Activated T-cell treated with anti-CD3 and anti-CD28 coated beads, Interleukin-2, amount 50 U/mL, for 1 hour (primary cell): ENCODE results near the gene CFAP100.

Experiments
- DNase-seq: peaks from one replicate; pipeline ENCODE4 v3.0.0-alpha.2; 2020

The CFAP100 gene

DNA sequence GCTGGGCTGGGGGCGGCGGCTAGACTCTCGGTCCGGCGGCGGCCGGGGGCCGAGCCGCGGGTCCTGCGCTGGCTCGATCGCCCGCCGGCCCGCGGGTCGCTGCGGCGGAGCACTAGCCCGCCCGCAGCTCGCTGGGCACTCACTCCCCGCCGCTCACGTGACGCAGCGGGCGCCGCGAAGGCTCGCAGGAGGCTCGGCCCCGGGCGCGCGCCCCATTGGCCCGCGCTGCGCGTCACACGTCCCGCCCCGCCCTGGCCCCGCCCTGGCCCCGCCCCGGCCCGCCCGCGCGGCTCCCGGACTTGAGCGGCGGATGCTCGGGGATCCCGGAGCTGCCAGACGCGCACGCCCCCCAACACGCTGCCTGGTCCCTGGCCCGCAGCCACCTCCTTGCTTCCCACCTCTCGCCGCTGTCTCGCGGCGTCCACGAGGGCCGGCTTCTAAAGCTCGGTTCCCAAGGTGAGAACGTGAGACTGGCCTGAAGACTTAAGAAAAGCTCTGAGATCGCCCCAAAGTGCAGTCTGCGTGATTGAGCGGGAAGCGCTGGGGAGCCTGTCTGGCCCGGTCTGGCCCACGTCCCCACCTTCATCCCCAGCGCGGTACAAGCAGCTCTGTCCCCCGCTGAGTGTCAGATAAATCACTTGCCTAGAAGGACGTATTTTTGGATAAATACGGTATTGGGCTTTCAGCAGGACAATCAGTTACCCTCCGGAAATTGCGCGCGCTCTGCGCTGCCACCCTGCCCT lies 37.2 kb upstream of the CFAP100 start, which contains the start of gene KLF15:
Gene KLF15, minus strand, starts transcription at position 114 of the 743 bp plus-strand sequence. CDS start 4,486 bp downstream, outside the sequence.
- peak; percentile 86 for DNase-seq

GRCh38 chr3:126358038-126358815 lies 36.5 kb upstream of the CFAP100 start:
- no peak for DNase-seq

GRCh38 chr3:126358816-126359181 lies 35.9 kb upstream of the CFAP100 start:
- no peak for DNase-seq

DNA sequence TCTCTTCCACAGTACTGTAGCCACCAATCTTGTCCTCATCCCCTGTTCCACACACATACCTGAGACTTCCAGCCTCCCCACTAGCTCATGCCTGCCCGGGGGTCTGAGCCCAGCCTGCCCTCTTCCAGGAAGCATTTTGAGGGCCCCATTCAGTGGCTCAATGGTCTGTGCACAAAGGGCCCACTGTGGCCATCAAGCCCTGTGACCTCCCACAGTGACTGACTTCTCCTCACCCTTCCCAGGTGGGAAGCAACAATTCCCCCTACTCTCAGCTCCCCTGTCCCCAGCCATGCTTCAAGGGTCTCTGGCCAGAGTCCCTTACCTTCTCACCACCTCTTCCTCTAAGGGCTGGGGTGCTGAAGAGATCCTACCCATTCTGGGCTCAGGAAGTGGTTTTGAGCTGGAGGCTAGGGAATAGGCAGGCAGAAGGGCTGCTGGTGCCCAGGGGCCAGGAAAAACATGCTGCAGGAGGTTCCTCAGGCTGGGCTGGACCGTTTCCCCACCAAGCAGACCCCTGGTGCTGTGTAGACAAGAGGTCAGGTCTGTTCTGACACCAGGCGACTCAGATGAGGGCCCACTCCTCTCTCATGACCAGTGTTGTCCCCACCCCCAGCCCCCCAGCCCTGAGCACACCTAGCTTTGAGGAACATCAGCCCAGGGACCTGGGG lies 34.5 kb upstream of the CFAP100 start:
- DNase-seq: no peak

- DNase-seq: no peak
Measured at GRCh38 chr3:126360714-126361060, 34.0 kb upstream of the CFAP100 start.

GRCh38 chr3:126361211-126361610 lies 33.5 kb upstream of the CFAP100 start:
- no peak for DNase-seq

DNA sequence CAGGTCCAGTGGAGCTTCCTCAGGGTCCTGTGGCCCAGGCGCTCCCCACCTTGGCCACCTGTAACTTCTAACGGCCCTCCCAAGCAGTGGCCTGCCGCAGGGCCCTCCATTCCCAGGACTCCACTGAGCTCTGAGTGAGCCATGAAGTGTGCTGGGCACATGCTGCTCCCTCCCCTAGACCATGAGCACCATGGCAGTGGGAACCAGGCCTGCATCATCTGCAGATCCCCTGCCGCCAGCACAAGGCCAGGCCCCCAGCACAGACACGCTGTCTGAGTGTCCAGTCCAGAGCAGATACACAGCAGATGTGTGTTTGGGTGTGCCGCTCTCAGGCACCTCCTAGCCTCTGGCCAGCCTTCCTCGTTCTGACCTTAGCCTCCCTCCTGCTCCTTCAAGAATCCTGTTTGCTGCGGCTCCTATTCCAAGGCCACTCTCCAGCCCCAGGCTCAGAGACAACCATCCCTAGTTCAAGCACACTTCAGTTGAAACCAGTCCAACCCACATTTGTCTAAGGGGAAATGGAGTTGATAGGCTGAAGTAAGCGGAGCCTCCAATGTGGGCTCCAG lies 30.5 kb upstream of the CFAP100 start:
- DNase-seq: no peak

DNA sequence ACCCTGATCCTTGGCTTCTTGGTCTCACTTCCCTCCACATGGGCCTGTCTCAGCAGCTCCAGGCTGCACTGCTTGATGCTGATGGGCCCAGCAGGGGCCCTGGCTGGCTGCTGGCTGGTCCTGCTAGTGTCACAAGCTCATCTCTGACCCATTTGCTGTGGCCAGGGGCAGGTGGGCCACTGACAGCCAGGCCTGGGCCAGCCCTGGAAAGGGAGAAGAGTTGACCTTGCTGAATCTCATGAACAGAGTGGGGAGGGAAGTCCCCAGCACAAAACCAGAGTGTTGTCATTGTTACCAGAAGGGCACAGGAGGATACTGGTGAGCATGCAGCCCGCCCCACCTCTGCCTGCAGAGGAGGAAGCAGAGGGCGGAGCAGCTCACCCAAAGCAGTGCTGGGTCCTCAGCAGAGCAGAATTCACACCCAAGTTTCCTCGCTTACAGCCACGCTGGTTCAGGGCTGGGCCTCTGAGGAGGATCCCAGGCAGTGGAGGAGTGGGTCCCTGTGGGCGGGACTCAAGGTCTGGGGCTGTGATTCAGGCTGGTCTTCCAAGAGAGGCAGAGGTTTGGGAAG lies 29.9 kb upstream of the CFAP100 start:
- no peak for DNase-seq

DNA sequence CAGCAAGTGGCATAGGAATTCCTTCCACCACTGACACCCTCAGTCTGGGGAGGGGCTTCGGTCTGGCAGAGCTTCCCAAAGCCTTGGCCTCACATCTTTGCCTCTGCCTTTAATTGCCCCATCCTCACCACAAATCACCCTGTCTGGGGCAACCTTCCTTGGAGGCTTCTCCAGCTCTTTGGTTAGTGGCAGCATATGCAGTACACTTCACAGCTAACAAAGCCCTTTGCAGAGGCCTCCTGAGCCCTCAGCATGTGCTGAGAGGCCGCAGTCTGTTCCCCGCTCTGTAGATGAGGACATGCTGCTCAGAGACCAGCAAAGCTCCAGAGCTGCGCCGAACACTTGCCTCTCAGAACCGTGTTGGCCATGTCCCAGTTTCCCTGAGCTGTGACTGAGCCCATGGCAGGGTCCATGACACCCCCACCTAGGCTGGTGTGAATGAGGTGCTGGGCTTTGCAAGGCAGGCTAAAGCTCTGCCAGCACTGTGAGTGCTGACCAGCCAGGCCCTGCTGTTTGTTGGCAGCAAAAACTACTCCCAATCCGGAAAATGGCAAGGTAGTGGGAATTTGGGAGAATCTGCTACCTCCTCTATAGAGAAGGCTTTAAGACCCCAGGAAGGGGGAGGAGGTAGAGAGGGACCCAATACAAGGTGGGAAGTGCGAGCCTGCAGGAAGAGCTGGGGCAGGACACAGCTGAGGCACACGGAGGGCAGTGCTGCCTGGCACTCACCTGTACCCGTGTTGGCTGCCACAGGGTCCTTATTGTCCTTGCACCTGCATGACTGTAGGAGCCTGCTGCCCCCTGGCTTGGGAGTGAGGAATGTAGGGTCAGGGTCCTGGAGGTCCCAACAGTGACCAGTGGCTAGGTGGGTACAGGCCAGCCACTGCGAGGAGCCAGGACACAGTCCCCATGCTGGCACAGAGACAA lies 29.1 kb upstream of the CFAP100 start:
- no peak for DNase-seq

GRCh38 chr3:126367316-126367805 lies 27.3 kb upstream of the CFAP100 start:
- peak; percentile 2 for DNase-seq

DNA sequence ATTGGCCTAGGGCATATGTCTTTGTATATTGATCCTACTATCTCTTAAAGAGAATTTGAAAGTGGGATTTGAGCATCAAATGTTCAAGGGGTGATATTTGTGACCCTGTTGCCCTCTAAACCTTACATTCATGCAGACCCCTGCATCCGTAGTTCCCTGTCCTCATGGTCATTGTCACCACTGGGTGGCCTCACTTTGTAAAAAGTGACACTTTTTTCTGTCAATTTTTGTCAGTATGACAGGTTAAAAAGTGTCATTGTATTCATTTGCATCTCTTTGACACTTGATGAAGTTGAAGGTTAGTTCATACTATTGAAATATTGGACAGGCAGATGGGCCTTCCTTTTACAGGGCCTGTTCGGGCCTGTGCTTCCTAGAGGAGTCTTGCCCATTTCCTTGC lies 25.2 kb upstream of the CFAP100 start:
- no peak for DNase-seq

DNA sequence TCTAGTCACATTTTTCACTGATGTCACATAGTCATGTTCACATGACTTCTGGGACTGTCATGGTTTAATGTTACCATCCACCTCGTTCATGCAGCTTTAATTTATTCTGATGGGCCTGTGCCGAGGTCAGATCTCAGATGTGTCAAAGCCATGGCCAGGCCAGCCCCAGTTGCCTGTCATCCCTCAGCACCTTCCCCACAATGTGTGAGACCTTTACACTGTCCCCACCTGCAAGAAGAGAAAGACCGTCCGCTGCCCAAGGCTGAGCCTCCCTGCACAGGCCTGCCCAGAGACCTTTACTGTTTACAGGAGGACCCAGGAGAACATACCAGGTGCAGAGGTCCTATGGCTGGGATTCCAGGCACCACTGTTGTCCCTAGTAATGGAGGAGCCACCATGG lies 24.7 kb upstream of the CFAP100 start:
- no peak for DNase-seq

DNA sequence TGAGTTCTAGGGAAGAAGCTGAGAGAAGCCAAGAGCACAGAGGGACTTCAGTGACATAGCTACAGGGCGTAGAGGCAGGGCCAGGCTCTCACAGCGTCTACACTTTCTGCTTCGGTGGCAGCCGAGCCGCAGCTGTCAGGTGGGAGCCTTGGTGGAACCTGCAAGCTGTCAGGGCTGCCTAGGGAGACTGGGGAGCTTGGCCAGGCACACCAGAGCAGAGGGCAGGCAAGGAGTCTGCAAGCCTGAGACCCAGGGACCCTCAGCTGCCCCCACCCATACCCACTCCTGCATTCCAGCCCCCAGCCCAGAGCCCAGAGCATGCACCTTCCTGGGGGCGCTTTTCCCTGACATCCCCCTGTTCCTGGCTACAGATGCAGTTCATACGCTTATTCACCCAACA lies 24.1 kb upstream of the CFAP100 start:
- DNase-seq: no peak

DNA sequence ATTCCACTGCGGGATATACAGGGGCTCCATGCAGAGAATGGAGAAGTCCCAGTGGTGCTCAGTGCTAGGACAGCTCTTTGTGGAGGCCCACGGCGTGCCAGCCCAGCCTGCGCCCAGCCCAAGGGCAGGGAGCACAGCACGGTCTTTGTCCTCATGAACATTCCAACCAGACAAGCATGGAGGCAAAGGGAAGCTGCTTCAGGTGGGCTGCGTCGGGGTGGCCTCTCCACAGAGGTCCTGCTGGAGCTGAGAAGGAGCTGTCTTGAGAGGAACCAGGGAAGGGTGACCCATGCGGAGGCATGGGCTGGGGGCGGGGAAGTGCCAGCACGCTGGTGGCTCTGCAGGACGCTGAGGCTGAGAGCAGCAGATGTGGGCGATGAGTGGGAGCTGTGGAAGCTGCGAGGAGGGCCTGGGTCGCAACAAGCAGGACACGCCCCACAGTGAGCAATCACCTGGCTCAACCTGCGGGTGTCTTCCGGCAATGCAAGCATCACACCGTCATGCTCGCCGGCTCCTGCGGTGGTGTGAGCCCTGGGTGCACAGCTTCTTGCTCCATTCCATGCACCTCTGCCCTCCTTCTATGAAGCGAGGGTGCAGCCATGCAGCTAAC lies 23.5 kb upstream of the CFAP100 start:
- no peak for DNase-seq

- DNase-seq: no peak
Measured at GRCh38 chr3:126372413-126373145, 22.1 kb upstream of the CFAP100 start.

DNA sequence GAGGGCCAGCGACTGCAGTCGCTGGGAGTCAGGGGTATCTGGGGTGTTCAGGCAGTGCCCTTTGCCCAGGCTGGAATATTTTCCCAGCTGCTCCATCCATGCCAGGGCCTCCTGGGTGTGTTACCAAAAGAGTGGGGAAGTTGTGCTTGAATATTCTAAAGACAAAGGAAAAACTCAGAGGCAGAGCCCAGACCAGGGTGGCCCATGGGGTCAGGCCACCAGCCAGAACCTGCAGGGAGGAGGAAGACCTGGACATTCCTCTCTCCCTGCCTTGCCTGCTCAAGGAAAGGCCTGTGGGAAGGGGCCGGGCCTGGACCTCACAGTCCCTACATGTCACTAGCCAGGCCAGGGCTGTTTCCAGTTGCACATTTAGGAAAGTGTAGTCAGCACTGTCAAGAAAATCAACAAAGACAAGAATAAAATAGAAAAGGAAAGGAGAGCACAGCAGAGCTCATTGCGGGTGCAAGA lies 21.5 kb upstream of the CFAP100 start:
- DNase-seq: no peak

- DNase-seq: no peak
Measured at GRCh38 chr3:126373682-126374601, 20.8 kb upstream of the CFAP100 start.

- no peak for DNase-seq
Measured at GRCh38 chr3:126375835-126376331, 18.8 kb upstream of the CFAP100 start.

- no peak for DNase-seq
Measured at GRCh38 chr3:126376444-126376843, 18.3 kb upstream of the CFAP100 start.
